Measurements from ENCODE around the gene CD2BP2.

GRCh38 chr16:30401768-30402425 is 46.8 kb upstream of the CD2BP2 start:
- no peak for TF ChIP-seq CTCF (IDR thresholded peaks at IDR 0.05)
- TF ChIP-seq POLR2AphosphoS5 (IDR thresholded peaks at IDR 0.05) = no peak
